Peyer's patch (tissue), 4 donors: Measurements from ENCODE around the gene PPP2R2D. TPM values are rescaled to one million over a fixed set of nuclear protein-coding genes. Genes with fewer than 3 reads are reported as not detected.

Experiments
- DNase-seq, 3 donors: peaks; one replicate each; pipeline ENCODE4 v3.0.0-alpha.2; 2017 to 2019
- H3K27ac ChIP-seq, 4 donors: fragments of 200-600 bp; sonication (generic); one replicate each; pipeline ENCODE4 v1.5.1; 2016 to 2019
- H3K27me3 ChIP-seq, 2 donors: fragments of 200-600 bp; sonication (generic); one replicate each; pipeline ENCODE4 v1.5.1; 2019
- H3K36me3 ChIP-seq, 3 donors: fragments of 200-600 bp; sonication (generic); one replicate each; pipeline ENCODE4 v1.5.1; 2016 to 2019
- H3K4me1 ChIP-seq, 4 donors: fragments of 200-600 bp; sonication (generic); one replicate each; pipeline ENCODE4 v1.5.1; 2016 to 2019
- H3K4me3 ChIP-seq, 4 donors: fragments of 200-600 bp; sonication (generic); 1 replicate in 3 of 4; 2 replicates in 1 of 4; pipeline ENCODE4 v1.5.1; 2016 to 2019; ENCODE audit warnings: mild to moderate bottlenecking in 1 of 4
- H3K9me3 ChIP-seq, 4 donors: fragments of 200-600 bp; sonication (generic); one replicate each; pipeline ENCODE4 v1.5.1; 2016 to 2019; ENCODE audit warnings: mild to moderate bottlenecking in 1 of 4
- POLR2A ChIP-seq, 2 donors: fragments of 450-650 bp; IDR thresholded peaks; one replicate each; pipeline ENCODE4 v1.5.1; 2017; ENCODE audit warnings: antibody characterized with exemption in 2 of 2, mild to moderate bottlenecking in 2 of 2, moderate library complexity in 2 of 2
- total RNA-seq, 4 donors: library from RNA; depleted of rRNA; stranded (reverse); fragments of >200 nt; gene quantifications; one replicate each; pipeline ENCODE4 v1.1.0, GENCODE V29; 2016
- TF ChIP-seq, protein P1 (sequence below), 6 experiments: fragments of 450-650 bp in 4 of 6; fragments of 200-600 bp in 2 of 6; sonication (generic) in 1 of 6; IDR thresholded peaks; one replicate each; pipeline ENCODE4 v1.5.1; 2017 to 2019; ENCODE audit warnings: antibody characterized with exemption in 6 of 6, mild to moderate bottlenecking in 3 of 6, moderate library complexity in 1 of 6

The PPP2R2D gene
- total RNA-seq, 4 donors from 2014 or later = 34.3 to 87.5 (median 48.5) TPM

DNA sequence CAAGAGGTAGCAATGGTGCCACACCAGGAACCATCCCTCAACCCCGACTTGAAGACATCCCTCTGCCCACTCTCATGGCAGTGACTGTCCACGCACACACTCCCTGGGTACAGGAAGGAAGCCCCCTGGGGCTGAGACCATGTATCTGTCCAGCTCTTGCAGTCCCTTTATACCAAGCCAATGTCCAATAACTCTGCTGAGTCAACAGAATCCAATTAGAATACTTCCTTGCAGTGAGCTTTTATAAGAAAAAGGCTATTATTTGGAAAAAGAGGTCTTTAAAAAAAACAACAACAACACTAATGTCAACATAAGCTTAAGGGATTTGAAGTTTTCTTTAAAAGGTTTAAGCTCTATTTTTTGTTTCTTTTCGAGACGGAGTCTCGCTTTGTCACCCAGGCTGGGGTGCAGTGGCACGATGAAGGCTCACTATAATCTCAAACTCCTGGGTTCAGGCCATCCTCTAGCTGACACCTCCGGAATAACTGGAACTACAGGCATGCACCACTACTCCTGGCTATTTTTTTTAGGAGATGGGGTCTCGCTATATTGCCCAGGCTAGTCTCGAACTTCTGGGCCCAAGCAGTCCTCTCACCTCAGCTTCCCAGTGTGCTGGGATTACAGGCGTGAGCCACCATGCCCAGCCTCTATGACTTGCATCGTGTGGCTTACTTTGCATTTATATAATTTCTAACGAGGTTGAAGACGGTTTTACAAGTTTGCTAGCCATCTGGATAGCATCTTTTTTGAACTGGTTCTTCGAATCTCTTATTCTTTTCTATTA lies 73.4 kb downstream of the PPP2R2D start:
- H3K36me3 ChIP-seq = peaks cover 0 to 23% (median 0%) of the 10 kb centered on the region in 3 donors
- DNase-seq = no peak

DNA sequence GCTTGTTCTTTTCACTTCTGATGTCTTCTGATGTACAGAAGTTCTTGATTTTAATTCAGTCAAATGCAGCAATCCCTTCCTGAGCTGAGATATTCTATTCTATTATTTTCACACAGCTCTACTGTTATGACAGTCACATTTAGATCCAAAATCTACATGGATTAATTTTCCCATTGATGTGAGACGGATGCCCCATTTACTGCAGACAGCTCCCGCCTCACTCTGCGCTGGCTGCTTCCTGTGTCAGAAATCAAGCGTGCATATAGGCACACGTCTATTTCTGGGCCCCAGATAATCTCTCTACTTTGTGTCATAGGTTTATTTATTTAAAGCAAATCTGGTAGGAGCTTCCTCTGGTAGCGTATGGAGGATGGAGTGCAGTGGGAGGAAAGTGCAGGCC lies 74.2 kb downstream of the PPP2R2D start:
- TF ChIP-seq, protein P1, sequence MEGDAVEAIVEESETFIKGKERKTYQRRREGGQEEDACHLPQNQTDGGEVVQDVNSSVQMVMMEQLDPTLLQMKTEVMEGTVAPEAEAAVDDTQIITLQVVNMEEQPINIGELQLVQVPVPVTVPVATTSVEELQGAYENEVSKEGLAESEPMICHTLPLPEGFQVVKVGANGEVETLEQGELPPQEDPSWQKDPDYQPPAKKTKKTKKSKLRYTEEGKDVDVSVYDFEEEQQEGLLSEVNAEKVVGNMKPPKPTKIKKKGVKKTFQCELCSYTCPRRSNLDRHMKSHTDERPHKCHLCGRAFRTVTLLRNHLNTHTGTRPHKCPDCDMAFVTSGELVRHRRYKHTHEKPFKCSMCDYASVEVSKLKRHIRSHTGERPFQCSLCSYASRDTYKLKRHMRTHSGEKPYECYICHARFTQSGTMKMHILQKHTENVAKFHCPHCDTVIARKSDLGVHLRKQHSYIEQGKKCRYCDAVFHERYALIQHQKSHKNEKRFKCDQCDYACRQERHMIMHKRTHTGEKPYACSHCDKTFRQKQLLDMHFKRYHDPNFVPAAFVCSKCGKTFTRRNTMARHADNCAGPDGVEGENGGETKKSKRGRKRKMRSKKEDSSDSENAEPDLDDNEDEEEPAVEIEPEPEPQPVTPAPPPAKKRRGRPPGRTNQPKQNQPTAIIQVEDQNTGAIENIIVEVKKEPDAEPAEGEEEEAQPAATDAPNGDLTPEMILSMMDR (IDR thresholded peaks at IDR 0.05) = no peak
- no peak for TF ChIP-seq POLR2A (IDR thresholded peaks at IDR 0.05)
- Histone ChIP-seq H3K4me1 (peaks cover 0 to 20% (median 3%) of the 10 kb centered on the region in 4 donors), H3K4me3 (no peak overlapping the region), H3K9me3 (no peaks in the 10 kb centered on the region), H3K27ac (no peak overlapping the region), H3K27me3 (no peaks in the 10 kb centered on the region), H3K36me3 (peaks cover 0 to 18% (median 0%) of the 10 kb centered on the region in 3 donors)
- no peak for DNase-seq

More for the DNA sequence above, 73.4 kb downstream of the PPP2R2D start:
- H3K4me1 ChIP-seq = peaks cover 0 to 15% (median 3%) of the 10 kb centered on the region in 4 donors
- TF ChIP-seq, protein P1 (IDR thresholded peaks at IDR 0.05) = no peak
- TF ChIP-seq POLR2A (IDR thresholded peaks at IDR 0.05) = no peak
- H3K9me3 ChIP-seq = no peaks in the 10 kb centered on the region
- H3K4me3 ChIP-seq = no peak overlapping the region
- no peak overlapping the region for H3K27ac ChIP-seq
- H3K27me3 ChIP-seq = no peaks in the 10 kb centered on the region

DNA sequence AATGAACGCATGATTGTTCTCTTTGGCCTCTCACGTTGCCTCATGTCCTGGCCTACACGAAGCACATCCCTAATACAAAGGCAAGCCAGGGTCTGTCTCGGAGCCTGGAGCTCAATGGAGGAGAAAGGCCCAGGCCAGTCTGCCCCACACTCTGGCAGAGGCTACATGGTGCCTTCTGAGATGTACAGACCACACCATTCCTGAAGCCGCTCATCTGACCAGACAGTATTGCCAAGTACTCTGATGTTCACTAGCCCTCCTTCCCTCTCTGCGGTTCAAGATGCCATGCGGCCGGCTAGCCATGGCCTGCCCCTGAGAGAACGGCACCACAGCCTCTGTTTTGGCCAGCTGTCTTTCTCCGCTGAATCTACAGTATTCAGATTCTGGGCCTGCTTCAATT lies 75.0 kb downstream of the PPP2R2D start:
- peaks cover 0 to 26% (median 3%) of the 10 kb centered on the region in 4 donors for H3K4me1 ChIP-seq
- peaks cover 0 to 10% (median 0%) of the 10 kb centered on the region in 3 donors for H3K36me3 ChIP-seq
- TF ChIP-seq POLR2A (IDR thresholded peaks at IDR 0.05) = no peak
- TF ChIP-seq, protein P1 (IDR thresholded peaks at IDR 0.05) = no peak
- H3K9me3 ChIP-seq = no peaks in the 10 kb centered on the region
- no peak overlapping the region for H3K4me3 ChIP-seq
- DNase-seq = no peak
- no peaks in the 10 kb centered on the region for H3K27me3 ChIP-seq
- H3K27ac ChIP-seq = no peak overlapping the region

DNA sequence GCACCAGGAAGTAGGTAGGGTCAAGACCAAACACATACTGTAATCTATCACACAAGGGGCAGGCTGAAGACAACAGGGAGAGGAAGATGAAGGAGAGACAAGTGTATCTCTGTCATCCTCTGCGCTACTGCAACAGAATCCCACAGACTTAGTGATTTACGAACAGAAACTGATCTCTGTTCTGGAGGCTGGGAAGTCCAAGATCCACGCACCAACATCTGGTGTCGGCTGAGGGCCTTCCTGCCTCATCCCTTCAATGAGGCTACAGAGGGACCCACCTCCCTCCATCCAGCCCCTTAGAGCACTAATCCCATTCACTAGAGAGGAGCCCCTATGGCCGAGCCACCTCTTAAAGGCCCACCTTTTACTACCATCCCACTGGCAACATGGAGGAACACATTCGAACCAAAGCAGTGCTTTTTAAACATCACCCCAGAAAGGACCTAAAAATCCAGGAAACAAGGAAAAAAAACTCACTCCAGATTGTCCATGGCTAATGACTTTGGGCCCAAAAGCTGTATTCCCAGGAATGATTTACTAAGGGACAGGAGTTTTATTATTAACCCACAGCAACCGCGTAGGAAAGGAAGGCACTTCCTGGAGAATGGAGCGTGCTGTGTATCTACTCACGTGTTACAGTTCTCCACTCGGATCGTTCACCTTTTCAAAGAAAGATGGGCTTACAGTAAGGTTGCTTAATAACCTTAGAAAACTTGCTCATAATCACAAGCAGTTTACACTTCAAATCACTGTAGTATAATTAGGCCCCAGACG lies 76.7 kb downstream of the PPP2R2D start:
- no peak overlapping the region for H3K27ac ChIP-seq
- H3K4me3 ChIP-seq = no peak overlapping the region
- TF ChIP-seq, protein P1 (IDR thresholded peaks at IDR 0.05) = no peak
- TF ChIP-seq POLR2A (IDR thresholded peaks at IDR 0.05) = no peak
- DNase-seq = no peak
- no peaks in the 10 kb centered on the region for H3K36me3 ChIP-seq
- no peaks in the 10 kb centered on the region for H3K27me3 ChIP-seq
- no peaks in the 10 kb centered on the region for H3K9me3 ChIP-seq
- peaks cover 0 to 29% (median 6%) of the 10 kb centered on the region in 4 donors for H3K4me1 ChIP-seq

DNA sequence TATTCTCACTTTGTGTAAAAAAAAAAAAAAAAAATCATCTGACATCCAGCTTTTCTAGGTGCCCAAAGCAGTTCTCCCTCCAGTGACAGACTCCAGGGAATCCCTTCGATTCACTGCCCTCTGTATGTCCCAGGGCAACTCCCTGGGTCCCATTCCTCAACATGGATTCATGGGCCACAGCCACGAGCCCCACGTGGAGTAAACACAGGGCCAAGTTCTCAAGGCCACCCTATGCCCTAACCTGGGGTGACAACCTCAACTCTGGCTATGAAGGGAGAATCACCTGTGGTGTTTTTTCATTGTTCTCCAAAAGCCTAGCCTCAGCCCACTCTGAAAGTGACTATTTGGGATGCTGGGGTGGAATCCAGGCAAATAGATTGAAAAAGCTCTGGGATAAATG lies 77.6 kb downstream of the PPP2R2D start:
- Histone ChIP-seq H3K9me3 (no peaks in the 10 kb centered on the region), H3K4me1 (peaks cover 0 to 23% (median 8%) of the 10 kb centered on the region in 4 donors), H3K36me3 (no peaks in the 10 kb centered on the region), H3K27ac (no peak overlapping the region), H3K4me3 (no peak overlapping the region), H3K27me3 (no peaks in the 10 kb centered on the region)
- TF ChIP-seq POLR2A (IDR thresholded peaks at IDR 0.05) = no peak
- TF ChIP-seq, protein P1 (IDR thresholded peaks at IDR 0.05) = no peak
- no peak for DNase-seq
